ENCODE results near the gene FABP1.

Gene FABP1

GRCh38 chr2:88077080-88077479 lies 50.8 kb downstream of the FABP1 start:
- DNase-seq, result no peak

DNA sequence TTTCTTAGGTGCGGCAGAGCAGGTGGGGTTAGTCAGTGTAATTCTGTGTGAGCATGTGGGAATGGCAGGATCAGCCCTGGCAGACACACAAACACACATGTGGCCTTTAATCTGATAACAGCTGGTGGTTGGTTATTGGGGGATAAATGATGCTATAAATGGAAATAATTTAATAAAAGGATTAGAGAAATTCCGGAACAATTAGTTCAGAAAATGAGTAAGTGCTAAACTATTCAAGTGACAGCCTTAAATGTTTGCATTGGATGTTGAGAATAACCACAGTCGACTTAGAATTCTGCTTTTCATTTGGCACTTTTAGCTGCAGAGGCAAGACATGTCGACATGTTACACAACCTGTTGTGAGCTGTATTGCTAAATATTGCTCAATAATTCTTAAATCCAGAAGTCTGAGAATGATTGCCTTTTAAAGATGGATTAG lies 53.0 kb downstream of the FABP1 start:
- peak in 3 of 4 experiments; percentile 10 to 52 (median 50) for DNase-seq

GRCh38 chr2:88074150-88074549 lies 53.7 kb downstream of the FABP1 start:
- DNase-seq, result no peak
